ENCODE results near the gene MDC1. TPM values are rescaled to one million over a fixed set of nuclear protein-coding genes. Genes with fewer than 3 reads are reported as not detected.

Gene MDC1
- total and polyA plus RNA-seq, 2 of the 13 experiments (the other 11 are each of a cell fraction or from before 2014, with no cell fraction given), result 8.4 to 14.0 TPM

- TF ChIP-seq ZNF407 (CRISPR knock-in tag; IDR thresholded peaks at IDR 0.05; ENCODE audit: not compliant biosample characterization) (no peak), ZNF816 (CRISPR knock-in tag; IDR thresholded peaks at IDR 0.05; ENCODE audit: borderline replicate concordance) (no peak), ZNF232 (CRISPR knock-in tag; IDR thresholded peaks at IDR 0.05; ENCODE audit: borderline replicate concordance) (peak; percentile 70), ZFX (CRISPR knock-in tag; IDR thresholded peaks at IDR 0.05; ENCODE audit: low read depth) (0 out of 2 replicates have a peak, but pooled peaks have one; percentile 25), MED1 (CRISPR knock-in tag; IDR thresholded peaks at IDR 0.05) (0 out of 2 replicates have a peak, but pooled peaks have one; percentile 7), E2F2 (CRISPR knock-in tag; IDR thresholded peaks at IDR 0.05; ENCODE audit: borderline replicate concordance) (0 out of 2 replicates have a peak, but pooled peaks have one; percentile 15), U2AF1 (optimal IDR thresholded peaks at IDR 0.05; ENCODE audit: low read depth, low read length) (no peak), ZNF644 (CRISPR knock-in tag; IDR thresholded peaks at IDR 0.05; ENCODE audit: low read depth) (no peak), TFDP2 (CRISPR knock-in tag; IDR thresholded peaks at IDR 0.05) (0 out of 2 replicates have a peak, but pooled peaks have one; percentile 17), POLR2AphosphoS5 (IDR thresholded peaks at IDR 0.05; ENCODE audit: low read depth, low read length) (peak; percentile 82), ZNF503 (CRISPR knock-in tag; IDR thresholded peaks at IDR 0.05) (0 out of 2 replicates have a peak, but pooled peaks have one; percentile 13), KLF13 (CRISPR knock-in tag; IDR thresholded peaks at IDR 0.05) (no peak), POLR2G (IDR thresholded peaks at IDR 0.05; ENCODE audit: low read depth, low read length) (peak; percentile 84), ZNF260 (CRISPR knock-in tag; IDR thresholded peaks at IDR 0.05; ENCODE audit: borderline replicate concordance, low read depth) (0 out of 2 replicates have a peak, but pooled peaks have one; percentile 46), ZNF343 (CRISPR knock-in tag; IDR thresholded peaks at IDR 0.05) (no peak), NFIC (IDR thresholded peaks at IDR 0.05; ENCODE audit: low read length) (peak; percentile 53; the same call in 1 of the 2 replicates)
Observed at GRCh38 chr6:30725713-30726505, 8.8 kb upstream of the MDC1 start (continued).

All from HepG2 (cell line).